ENCODE measurements around the gene MTCP1. TPM values are rescaled to one million over a fixed set of nuclear protein-coding genes. Genes with fewer than 3 reads are reported as not detected.

Gene MTCP1
- total and polyA plus RNA-seq, 9 of the 15 experiments (the other 6 are each of a cell fraction or from before 2014, with no cell fraction given) = 12.7 to 28.0 (median 22.9) TPM

- TF ChIP-seq MBD1 (CRISPR knock-in tag; IDR thresholded peaks at IDR 0.05) (no peak), HCFC1 (IDR thresholded peaks at IDR 0.05; ENCODE audit: low read depth, low read length) (peak; percentile 33; the same call in 1 of the 2 replicates), NR2C2 (CRISPR knock-in tag; IDR thresholded peaks at IDR 0.05) (no peak), NR2C2 (tag; IDR thresholded peaks at IDR 0.05) (peak; percentile 27; the same call in 1 of the 2 replicates), ZBTB26 (CRISPR knock-in tag; IDR thresholded peaks at IDR 0.05) (no peak), ZFPM2 (CRISPR knock-in tag; IDR thresholded peaks at IDR 0.05) (no peak), ZNF239 (CRISPR knock-in tag; IDR thresholded peaks at IDR 0.05) (no peak), POLR2B (IDR thresholded peaks at IDR 0.05; ENCODE audit: low read depth, partially characterized antibody) (peak; percentile 74), SMARCC2 (IDR thresholded peaks at IDR 0.05; ENCODE audit: low read depth) (no peak), ZNF217 (CRISPR knock-in tag; IDR thresholded peaks at IDR 0.05) (no peak), ZBTB1 (CRISPR knock-in tag; IDR thresholded peaks at IDR 0.05; ENCODE audit: borderline replicate concordance, low read depth) (no peak), UBTF (IDR thresholded peaks at IDR 0.05; ENCODE audit: borderline replicate concordance in 1 of 2, low read depth in 2 of 2, low read length in 2 of 2) (peak in 1 of 2 experiments; percentile 69; a peak in 1 of 4 replicates), EZH2 (IDR thresholded peaks at IDR 0.05; ENCODE audit: borderline replicate concordance, low read depth, low read length) (no peak), SIN3A (IDR thresholded peaks at IDR 0.05; ENCODE audit: borderline replicate concordance in 2 of 2, control insufficient read depth in 1 of 2, low read depth in 2 of 2, low read length in 2 of 2) (peak in 1 of 2 experiments; percentile 5; a peak in 1 of 4 replicates), FOSL1 (tag; conservative IDR thresholded peaks at IDR 0.05) (0 out of 2 replicates have a peak, but pooled peaks have one; percentile 19), NFATC3 (IDR thresholded peaks at IDR 0.05) (no peak), CCAR2 (IDR thresholded peaks at IDR 0.05; ENCODE audit: low read depth, low read length) (no peak), YY1 (IDR thresholded peaks at IDR 0.05; ENCODE audit: borderline replicate concordance in 1 of 3, control insufficient read depth in 1 of 3, extremely low read depth in 1 of 3, insufficient read depth in 3 of 3, insufficient read length in 1 of 3, insufficient replicate concordance in 2 of 3, low read depth in 1 of 3, low read length in 2 of 3) (peak; percentile 72 to 94 (median 90))
These were observed at the start of gene MTCP1, which contains the start of the genes BRCC3 and CMC4 (continued) for GRCh38 chrX:155070975-155071693.
